Right lobe of liver (tissue), 6 donors: Measurements from ENCODE around the gene NOB1. TPM values are rescaled to one million over a fixed set of nuclear protein-coding genes. Genes with fewer than 3 reads are reported as not detected.

Experiments used
- ATAC-seq, 4 donors: fragments of 200-7000 bp; cut with Tn5 transposase; one replicate each; pipeline ENCODE4 v1.9.1; 2020; ENCODE audit warnings: mild to moderate bottlenecking in 4 of 4, moderate library complexity in 4 of 4
- DNase-seq, 3 donors: peaks; one replicate each; pipeline ENCODE4 v3.0.0-alpha.2; 2020
- H3K27ac ChIP-seq, 3 donors: fragments of 200-600 bp; one replicate each; pipeline ENCODE4 v1.8.0; 2022
- H3K27me3 ChIP-seq, 2 donors: fragments of 200-600 bp; one replicate each; pipeline ENCODE4 v1.8.0; 2022
- H3K36me3 ChIP-seq, 4 donors: fragments of 200-600 bp; sonication (generic) in 1 of 4; one replicate each; pipeline versions ENCODE4 v1.5.1 to v1.8.0; 2017 to 2022; ENCODE audit warnings: control low read depth in 1 of 4
- H3K4me1 ChIP-seq, 4 donors: fragments of 200-600 bp; sonication (generic) in 1 of 4; one replicate each; pipeline versions ENCODE4 v1.5.1 to v1.8.0; 2017 to 2022; ENCODE audit warnings: control low read depth in 1 of 4
- H3K4me3 ChIP-seq, 3 donors: fragments of 200-600 bp; one replicate each; pipeline ENCODE4 v1.8.0; 2022
- H3K9me3 ChIP-seq, 4 donors: fragments of 200-600 bp; sonication (generic) in 1 of 4; one replicate each; pipeline versions ENCODE4 v1.5.1 to v1.8.0; 2017 to 2022; ENCODE audit warnings: control low read depth in 1 of 4
- POLR2A ChIP-seq: fragments of 450-650 bp; IDR thresholded peaks from one replicate; pipeline ENCODE4 v1.6.1; 2017; ENCODE audit warnings: antibody characterized with exemption, mild to moderate bottlenecking
- WGBS: methylation state at CpG from one replicate; pipeline ENCODE4 v1.1.6; 2018; ENCODE audit warnings: low coverage, low lambda C conversion rate; ENCODE audit not compliant: insufficient coverage; ENCODE audit errors: missing lambda C conversion rate; 5-methylcytosine and 5-hydroxymethylcytosine counted together
- intact Hi-C, 2 donors: fragments of 100-400 bp; cut with DNase I; formaldehyde crosslinking; loops; one replicate each; pipeline versions ENCODE4 v1.11.2 to v1.14.1; 2022
- total RNA-seq, 6 experiments: library from RNA; depleted of rRNA in 2 of 6; stranded (reverse); fragments of >200 nt in 2 of 6; fragmentation: NEBNext Ultra II Directional in 3 of 6; extraction: Animal tissue kit (Norgen Biotek cat#: 25700) in 3 of 6; gene quantifications; one replicate each; pipeline versions ENCODE4 v1.1.0 to v1.2.4, GENCODE V29; 2016 to 2023
- TF ChIP-seq, protein P1 (sequence below), 4 donors: fragments of 200-600 bp in 3 of 4; fragments of 450-650 bp in 1 of 4; IDR thresholded peaks; one replicate each; pipeline versions ENCODE4 v1.5.1 to v1.8.0; 2016 to 2022; ENCODE audit warnings: antibody characterized with exemption in 4 of 4, mild to moderate bottlenecking in 2 of 4
- donor health status: DM: no; HTN: yes; CAD: no.
- donor health status: DM: no; HTN: no; CAD: no.
- donor health status: DM: no; HTN: no; CAD: no.
- donor health status: DM: no; HTN: yes; CAD: no.
- donor health status: DM: no; HTN: yes; CAD: no.

Gene NOB1
- total RNA-seq, 6 experiments from 2014 or later = 15.5 to 19.5 (median 16.6) TPM

DNA sequence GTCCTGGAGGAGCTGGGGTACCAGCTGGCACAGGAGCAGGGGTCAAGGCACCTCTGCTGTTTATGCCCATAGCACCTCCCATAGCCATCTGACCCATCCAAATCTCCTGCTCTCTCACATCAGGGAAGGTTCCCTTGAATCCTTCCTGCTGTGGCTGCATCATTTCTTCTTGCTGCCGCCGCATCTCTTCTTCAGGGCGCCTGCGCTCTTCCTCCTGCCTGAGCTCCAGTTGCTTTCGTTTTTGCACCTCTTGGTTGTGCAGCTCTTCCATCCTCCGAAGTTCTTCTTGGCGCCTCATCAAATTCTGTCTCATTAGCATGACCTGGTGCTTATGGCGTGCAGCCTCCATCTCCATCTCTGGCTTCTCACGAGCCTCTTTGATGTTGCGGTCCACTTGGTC lies 2.0 kb upstream of the NOB1 start:
- H3K4me1 ChIP-seq = peaks cover 0 to 13% (median 5%) of the 10 kb centered on the region in 4 donors
- no peaks in the 10 kb centered on the region for H3K36me3 ChIP-seq
- H3K27ac ChIP-seq = no peak overlapping the region
- no peaks in the 10 kb centered on the region for H3K27me3 ChIP-seq
- DNase-seq = no peak
- 74% methylated on average over 10 of the region's 10 CpGs for WGBS
- no peaks in the 10 kb centered on the region for H3K9me3 ChIP-seq
- no peak for ATAC-seq
- intact Hi-C loops = loop anchor here in 1 of 2 donors (10.0 kb wide), 1 partner anchor 362 kb away; no protein-coding TSS in a partner anchor
- no peak overlapping the region for H3K4me3 ChIP-seq
- TF ChIP-seq POLR2A = no peak
- TF ChIP-seq, protein P1, sequence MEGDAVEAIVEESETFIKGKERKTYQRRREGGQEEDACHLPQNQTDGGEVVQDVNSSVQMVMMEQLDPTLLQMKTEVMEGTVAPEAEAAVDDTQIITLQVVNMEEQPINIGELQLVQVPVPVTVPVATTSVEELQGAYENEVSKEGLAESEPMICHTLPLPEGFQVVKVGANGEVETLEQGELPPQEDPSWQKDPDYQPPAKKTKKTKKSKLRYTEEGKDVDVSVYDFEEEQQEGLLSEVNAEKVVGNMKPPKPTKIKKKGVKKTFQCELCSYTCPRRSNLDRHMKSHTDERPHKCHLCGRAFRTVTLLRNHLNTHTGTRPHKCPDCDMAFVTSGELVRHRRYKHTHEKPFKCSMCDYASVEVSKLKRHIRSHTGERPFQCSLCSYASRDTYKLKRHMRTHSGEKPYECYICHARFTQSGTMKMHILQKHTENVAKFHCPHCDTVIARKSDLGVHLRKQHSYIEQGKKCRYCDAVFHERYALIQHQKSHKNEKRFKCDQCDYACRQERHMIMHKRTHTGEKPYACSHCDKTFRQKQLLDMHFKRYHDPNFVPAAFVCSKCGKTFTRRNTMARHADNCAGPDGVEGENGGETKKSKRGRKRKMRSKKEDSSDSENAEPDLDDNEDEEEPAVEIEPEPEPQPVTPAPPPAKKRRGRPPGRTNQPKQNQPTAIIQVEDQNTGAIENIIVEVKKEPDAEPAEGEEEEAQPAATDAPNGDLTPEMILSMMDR (IDR thresholded peaks at IDR 0.05) = no peak

DNA sequence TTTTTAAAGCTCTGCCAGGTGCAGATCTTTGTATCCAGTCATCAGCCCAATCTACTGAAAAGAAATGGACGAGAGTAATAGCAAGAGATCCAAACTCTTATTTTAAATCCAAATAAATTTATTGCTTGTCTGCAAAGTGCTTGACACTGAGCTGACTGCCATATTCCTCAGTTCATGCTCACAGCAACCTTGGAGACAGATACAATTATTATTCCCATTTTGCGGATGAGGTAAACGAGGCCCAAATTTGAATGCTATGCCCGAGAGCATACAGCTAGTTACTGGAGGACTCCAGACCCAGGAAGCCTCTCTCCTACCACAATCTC lies 620 bp downstream of the NOB1 start:
- H3K9me3 ChIP-seq = no peaks in the 10 kb centered on the region
- peaks cover 0 to 11% (median 3%) of the 10 kb centered on the region in 4 donors for H3K4me1 ChIP-seq
- no peak for TF ChIP-seq POLR2A
- TF ChIP-seq, protein P1 (IDR thresholded peaks at IDR 0.05) = no peak
- peak overlapping the region; percentile 66 to 89 (median 82) for H3K4me3 ChIP-seq
- intact Hi-C loops = loop anchor here in 1 of 2 donors (10.0 kb wide), 1 partner anchor 359 kb away; no protein-coding TSS in a partner anchor
- 19% methylated on average over 4 of the region's 4 CpGs for WGBS
- DNase-seq (no peak), ATAC-seq (no peak)
- H3K27ac ChIP-seq = peak overlapping the region; percentile 24 to 59 (median 34)
- H3K36me3 ChIP-seq = peaks cover 4 to 23% (median 9%) of the 10 kb centered on the region in 4 donors
- H3K27me3 ChIP-seq = no peaks in the 10 kb centered on the region

DNA sequence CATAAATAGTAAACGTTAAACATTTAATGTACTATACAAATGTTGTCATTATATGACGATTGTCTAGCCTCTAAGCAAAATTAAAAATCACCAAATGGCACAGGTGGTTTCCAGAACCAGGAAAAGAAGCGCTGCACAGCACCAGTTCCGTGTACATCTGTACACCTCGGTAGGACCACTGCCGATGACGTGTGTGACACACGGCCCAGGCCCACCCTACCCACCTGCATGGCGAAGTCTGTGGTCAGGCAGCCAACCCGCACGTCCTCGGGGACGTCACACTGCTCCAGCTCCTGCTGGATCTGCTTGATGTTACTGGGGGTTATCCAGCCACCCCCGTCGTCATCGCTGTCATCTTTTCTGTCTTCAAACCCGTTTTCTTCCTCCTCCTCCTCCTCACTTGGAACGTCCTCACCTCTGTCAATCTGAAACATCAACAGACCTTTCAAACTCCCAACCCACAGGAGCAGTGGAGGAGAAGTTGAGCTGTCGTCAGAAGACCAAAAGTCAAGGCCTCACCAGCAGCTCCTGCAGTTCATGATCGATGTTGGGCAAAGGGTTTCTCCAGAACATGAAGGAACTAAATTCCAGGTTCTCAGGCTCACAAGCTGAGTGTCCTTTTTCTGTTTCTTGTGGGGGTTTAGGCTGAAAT lies 5.9 kb downstream of the NOB1 start:
- Histone ChIP-seq H3K9me3 (no peaks in the 10 kb centered on the region), H3K27ac (no peak overlapping the region), H3K36me3 (peaks cover 6 to 71% (median 42%) of the 10 kb centered on the region in 4 donors), H3K4me1 (peaks cover 0 to 9% (median 2%) of the 10 kb centered on the region in 4 donors), H3K4me3 (no peak overlapping the region), H3K27me3 (no peaks in the 10 kb centered on the region)
- no peak for DNase-seq
- no peak for ATAC-seq
- intact Hi-C loops = no loop called here
- TF ChIP-seq, protein P1 (IDR thresholded peaks at IDR 0.05) = no peak
- TF ChIP-seq POLR2A = no peak
- 89% methylated on average over 12 of the region's 20 CpGs for WGBS

DNA sequence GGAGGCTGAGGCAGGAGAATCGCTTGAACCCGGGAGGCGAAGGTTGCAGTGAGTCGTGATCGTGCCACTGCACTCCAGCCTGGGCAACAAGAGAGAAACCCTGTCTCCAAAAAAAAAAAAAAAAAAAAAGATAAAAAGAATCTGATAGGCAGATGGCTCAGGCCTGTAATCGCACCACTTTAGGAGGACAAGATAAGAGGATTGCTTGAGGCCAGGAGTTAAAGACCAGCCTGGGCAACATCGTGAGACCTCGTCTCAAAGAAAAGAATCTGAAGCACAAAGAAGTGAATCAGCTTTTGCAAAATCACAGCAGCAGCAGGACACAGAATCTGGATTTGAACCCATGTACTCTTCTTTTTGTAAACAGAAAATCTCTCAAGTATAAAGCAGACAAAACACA lies 7.6 kb downstream of the NOB1 start:
- intact Hi-C loops = no loop called here
- Histone ChIP-seq H3K4me1 (no peaks in the 10 kb centered on the region), H3K27me3 (no peaks in the 10 kb centered on the region), H3K4me3 (no peak overlapping the region), H3K27ac (no peak overlapping the region), H3K36me3 (peaks cover 6 to 85% (median 43%) of the 10 kb centered on the region in 4 donors), H3K9me3 (peaks cover 0 to 3% (median 0%) of the 10 kb centered on the region in 4 donors)
- DNase-seq (no peak), ATAC-seq (no peak)
- no peak for TF ChIP-seq POLR2A
- TF ChIP-seq, protein P1 (IDR thresholded peaks at IDR 0.05) = no peak
- WGBS = 93% methylated on average over 8 of the region's 8 CpGs
